ENCODE measurements around the gene CDH4.

Gene CDH4

DNA sequence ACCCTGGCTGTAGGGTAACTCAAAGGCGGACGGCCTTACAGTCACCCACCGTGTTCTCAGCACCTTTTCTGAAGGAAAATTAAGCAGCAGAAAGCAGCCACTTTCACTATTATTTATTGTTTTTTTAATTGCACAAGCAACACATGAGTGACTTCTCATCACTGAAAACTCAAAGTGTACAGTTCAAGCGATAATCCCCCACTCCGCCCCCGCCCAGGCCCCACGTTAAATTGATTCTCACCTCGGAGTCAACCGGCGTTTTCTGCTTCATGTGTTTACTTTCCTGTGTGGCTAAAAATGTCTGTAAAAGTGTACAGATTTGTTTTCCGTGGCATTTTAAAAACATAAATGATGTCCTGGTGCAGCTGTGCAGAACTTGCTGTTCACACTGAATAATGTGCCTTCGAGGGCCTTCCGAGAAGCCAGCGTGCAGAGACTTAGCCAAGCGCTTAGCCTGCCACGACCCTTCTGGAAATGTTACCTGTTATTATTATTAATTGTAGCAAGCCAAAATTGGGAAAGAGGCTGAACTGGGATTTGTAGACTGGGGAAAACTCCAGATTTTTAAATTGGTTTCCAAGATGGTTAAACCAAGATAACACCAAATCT is 335.7 kb downstream of the CDH4 start:
- Mint-ChIP-seq H3K36me3 (ENCODE audit: insufficient read depth) (peaks cover 1% of the 10 kb centered on the region), H3K4me1 (no peaks in the 10 kb centered on the region), H3K27me3 (no peaks in the 10 kb centered on the region), H3K4me3 (no peak overlapping the region), H3K9me3 (peaks cover 5% of the 10 kb centered on the region), H3K27ac (ENCODE audit: low read depth) (no peak overlapping the region)
- ATAC-seq (replicated peaks; ENCODE audit: extremely low read depth, poor library complexity, severe bottlenecking), result no peak
- no peak for DNase-seq (ENCODE audit: low spot score in 2 of 2)

DNA sequence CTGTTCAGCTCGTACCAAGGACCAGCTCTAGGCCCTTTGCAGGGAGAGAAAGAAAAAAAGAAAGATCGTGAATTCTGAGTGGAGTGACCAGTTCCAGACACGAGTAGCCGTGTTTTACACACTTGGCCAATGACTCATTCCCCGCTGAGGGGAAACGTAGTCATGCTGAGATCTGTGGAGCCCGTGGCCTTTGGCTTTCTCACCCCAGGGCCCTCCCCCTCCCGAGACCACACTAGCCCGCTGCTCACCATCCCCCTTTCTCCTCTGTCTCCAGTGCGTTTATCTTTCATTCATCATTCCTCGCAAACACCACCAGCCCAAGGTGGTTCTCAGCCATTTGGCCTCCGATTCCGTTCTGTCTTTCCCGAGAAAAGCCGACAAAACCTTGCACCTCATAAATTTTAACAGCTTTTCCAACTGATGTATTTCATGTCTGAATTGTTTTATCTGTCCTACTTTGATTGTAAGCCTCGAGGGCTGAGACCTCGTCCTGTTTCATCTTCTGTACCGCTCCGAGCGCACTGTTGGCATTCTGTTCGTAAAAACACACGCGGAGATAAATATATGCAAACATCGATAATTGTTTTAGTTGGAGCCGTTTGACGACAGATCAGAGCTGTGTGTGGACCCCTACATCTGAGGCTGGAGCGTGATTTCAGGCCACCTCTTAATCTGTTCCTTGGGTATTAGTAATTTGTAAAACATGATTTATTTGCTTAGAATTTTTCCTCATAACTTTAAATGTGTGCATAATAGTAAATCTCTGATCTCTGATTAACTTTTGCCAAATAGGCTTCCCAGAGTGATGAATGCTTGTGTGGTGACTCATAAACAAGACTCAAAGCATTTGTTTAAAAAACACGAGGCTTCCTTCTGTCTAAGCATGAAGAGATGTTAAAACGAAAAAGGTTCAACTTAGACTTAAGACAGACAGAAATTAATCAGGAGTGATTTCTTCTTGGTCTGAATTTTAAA is 336.6 kb downstream of the CDH4 start:
- H3K27me3 Mint-ChIP-seq, result no peaks in the 10 kb centered on the region
- no peaks in the 10 kb centered on the region for H3K36me3 Mint-ChIP-seq (ENCODE audit: insufficient read depth)
- ATAC-seq (replicated peaks; ENCODE audit: extremely low read depth, poor library complexity, severe bottlenecking) (no peak), DNase-seq (ENCODE audit: low spot score in 2 of 2) (no peak)
- peaks cover 10% of the 10 kb centered on the region for H3K9me3 Mint-ChIP-seq
- no peak overlapping the region for H3K27ac Mint-ChIP-seq (ENCODE audit: low read depth)
- no peak overlapping the region for H3K4me3 Mint-ChIP-seq
- H3K4me1 Mint-ChIP-seq, result no peaks in the 10 kb centered on the region

DNA sequence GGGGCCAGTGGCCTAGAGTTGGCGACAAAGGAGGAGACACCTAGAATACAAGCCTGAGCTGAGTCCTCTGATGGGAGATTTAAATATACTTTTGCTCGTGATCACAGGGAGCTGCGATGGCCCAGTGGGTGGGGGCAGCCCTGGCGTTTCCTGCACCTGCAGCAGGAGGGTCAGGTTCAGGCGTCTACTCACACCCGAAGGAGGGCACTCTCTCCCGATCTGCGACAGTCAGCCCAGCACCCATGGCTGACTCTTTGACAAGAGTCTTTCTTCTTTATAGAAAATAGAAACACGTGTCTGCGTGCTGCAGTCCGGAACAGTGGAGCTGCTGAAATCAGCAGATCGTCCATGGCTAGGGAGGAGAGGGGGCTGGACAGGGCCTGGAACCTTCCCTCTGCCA is 338.2 kb downstream of the CDH4 start:
- no peak overlapping the region for H3K4me3 Mint-ChIP-seq
- DNase-seq (ENCODE audit: low spot score in 2 of 2) (no peak), ATAC-seq (replicated peaks; ENCODE audit: extremely low read depth, poor library complexity, severe bottlenecking) (no peak)
- H3K27ac Mint-ChIP-seq (ENCODE audit: low read depth), result no peak overlapping the region
- H3K4me1 Mint-ChIP-seq, result no peaks in the 10 kb centered on the region
- H3K9me3 Mint-ChIP-seq, result peaks cover 10% of the 10 kb centered on the region
- no peaks in the 10 kb centered on the region for H3K27me3 Mint-ChIP-seq
- no peaks in the 10 kb centered on the region for H3K36me3 Mint-ChIP-seq (ENCODE audit: insufficient read depth)

GRCh38 chr20:61593516-61593915 is 341.5 kb downstream of the CDH4 start:
- ATAC-seq (replicated peaks; ENCODE audit: extremely low read depth, poor library complexity, severe bottlenecking) (no peak), DNase-seq (ENCODE audit: low spot score in 2 of 2) (no peak)
- no peak overlapping the region for H3K27ac Mint-ChIP-seq (ENCODE audit: low read depth)
- no peaks in the 10 kb centered on the region for H3K27me3 Mint-ChIP-seq
- no peak overlapping the region for H3K4me3 Mint-ChIP-seq
- H3K9me3 Mint-ChIP-seq, result peaks cover 10% of the 10 kb centered on the region
- no peaks in the 10 kb centered on the region for H3K4me1 Mint-ChIP-seq
- no peaks in the 10 kb centered on the region for H3K36me3 Mint-ChIP-seq (ENCODE audit: insufficient read depth)

- ATAC-seq (replicated peaks; ENCODE audit: extremely low read depth, poor library complexity, severe bottlenecking), result no peak
- DNase-seq (ENCODE audit: low spot score in 2 of 2), result no peak
- Mint-ChIP-seq H3K4me3 (no peak overlapping the region), H3K27ac (ENCODE audit: low read depth) (no peak overlapping the region), H3K4me1 (no peaks in the 10 kb centered on the region), H3K9me3 (peaks cover 10% of the 10 kb centered on the region), H3K36me3 (ENCODE audit: insufficient read depth) (no peaks in the 10 kb centered on the region), H3K27me3 (no peaks in the 10 kb centered on the region)
Measured at GRCh38 chr20:61594198-61594597, 342.1 kb downstream of the CDH4 start.

GRCh38 chr20:61595216-61595615 is 343.2 kb downstream of the CDH4 start:
- no peak overlapping the region for H3K4me3 Mint-ChIP-seq
- no peaks in the 10 kb centered on the region for H3K27me3 Mint-ChIP-seq
- no peak for DNase-seq (ENCODE audit: low spot score in 2 of 2)
- ATAC-seq (replicated peaks; ENCODE audit: extremely low read depth, poor library complexity, severe bottlenecking), result no peak
- H3K4me1 Mint-ChIP-seq, result no peaks in the 10 kb centered on the region
- no peaks in the 10 kb centered on the region for H3K36me3 Mint-ChIP-seq (ENCODE audit: insufficient read depth)
- peaks cover 10% of the 10 kb centered on the region for H3K9me3 Mint-ChIP-seq
- H3K27ac Mint-ChIP-seq (ENCODE audit: low read depth), result no peak overlapping the region

DNA sequence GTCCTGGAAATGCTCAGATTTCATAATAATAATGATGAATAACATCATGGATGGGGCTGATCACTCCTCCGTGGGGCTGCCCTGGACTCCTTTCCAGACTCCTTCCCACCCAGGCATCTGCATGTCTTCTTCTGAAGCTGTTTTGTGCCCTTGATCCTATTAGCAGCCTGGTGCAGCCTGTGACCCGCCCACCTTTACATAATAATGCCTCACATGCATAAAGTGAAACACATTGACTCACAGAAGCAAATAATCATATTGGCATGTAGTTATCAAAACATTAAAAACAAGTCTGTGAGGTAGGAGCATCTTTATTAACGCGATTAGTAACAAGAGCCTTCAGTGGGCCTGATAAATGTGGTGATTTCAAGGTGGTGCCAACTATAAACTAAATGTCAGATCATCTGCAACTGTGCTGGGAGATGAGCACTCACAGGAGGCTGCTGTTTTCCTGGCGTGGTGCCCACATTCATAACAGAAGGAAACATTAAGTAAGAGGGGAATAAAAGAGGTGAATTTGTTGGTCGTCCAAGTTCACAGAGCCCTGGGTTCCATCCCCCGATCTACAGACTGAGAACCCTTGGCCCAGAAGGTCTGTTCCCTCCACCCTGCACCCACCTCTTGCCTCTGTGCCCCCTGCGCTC is 344.7 kb downstream of the CDH4 start:
- no peaks in the 10 kb centered on the region for H3K27me3 Mint-ChIP-seq
- DNase-seq (ENCODE audit: low spot score in 2 of 2) (no peak), ATAC-seq (replicated peaks; ENCODE audit: extremely low read depth, poor library complexity, severe bottlenecking) (no peak)
- H3K4me1 Mint-ChIP-seq, result no peaks in the 10 kb centered on the region
- no peaks in the 10 kb centered on the region for H3K36me3 Mint-ChIP-seq (ENCODE audit: insufficient read depth)
- no peak overlapping the region for H3K27ac Mint-ChIP-seq (ENCODE audit: low read depth)
- H3K4me3 Mint-ChIP-seq, result no peak overlapping the region
- peaks cover 10% of the 10 kb centered on the region for H3K9me3 Mint-ChIP-seq

- peaks cover 4% of the 10 kb centered on the region for H3K9me3 Mint-ChIP-seq
- H3K27ac Mint-ChIP-seq (ENCODE audit: low read depth), result no peak overlapping the region
- no peak for DNase-seq (ENCODE audit: low spot score in 2 of 2)
- no peaks in the 10 kb centered on the region for H3K27me3 Mint-ChIP-seq
- no peak overlapping the region for H3K4me3 Mint-ChIP-seq
- H3K4me1 Mint-ChIP-seq, result no peaks in the 10 kb centered on the region
- H3K36me3 Mint-ChIP-seq (ENCODE audit: insufficient read depth), result no peaks in the 10 kb centered on the region
- no peak for ATAC-seq (replicated peaks; ENCODE audit: extremely low read depth, poor library complexity, severe bottlenecking)
Measured at GRCh38 chr20:61597996-61598395, 345.9 kb downstream of the CDH4 start.

- ATAC-seq (replicated peaks; ENCODE audit: extremely low read depth, poor library complexity, severe bottlenecking) (no peak), DNase-seq (ENCODE audit: low spot score in 2 of 2) (no peak)
- H3K9me3 Mint-ChIP-seq, result no peaks in the 10 kb centered on the region
- no peak overlapping the region for H3K27ac Mint-ChIP-seq (ENCODE audit: low read depth)
- no peaks in the 10 kb centered on the region for H3K36me3 Mint-ChIP-seq (ENCODE audit: insufficient read depth)
- H3K4me1 Mint-ChIP-seq, result no peaks in the 10 kb centered on the region
- no peaks in the 10 kb centered on the region for H3K27me3 Mint-ChIP-seq
- no peak overlapping the region for H3K4me3 Mint-ChIP-seq
Measured at GRCh38 chr20:61598586-61598985, 346.5 kb downstream of the CDH4 start.

DNA sequence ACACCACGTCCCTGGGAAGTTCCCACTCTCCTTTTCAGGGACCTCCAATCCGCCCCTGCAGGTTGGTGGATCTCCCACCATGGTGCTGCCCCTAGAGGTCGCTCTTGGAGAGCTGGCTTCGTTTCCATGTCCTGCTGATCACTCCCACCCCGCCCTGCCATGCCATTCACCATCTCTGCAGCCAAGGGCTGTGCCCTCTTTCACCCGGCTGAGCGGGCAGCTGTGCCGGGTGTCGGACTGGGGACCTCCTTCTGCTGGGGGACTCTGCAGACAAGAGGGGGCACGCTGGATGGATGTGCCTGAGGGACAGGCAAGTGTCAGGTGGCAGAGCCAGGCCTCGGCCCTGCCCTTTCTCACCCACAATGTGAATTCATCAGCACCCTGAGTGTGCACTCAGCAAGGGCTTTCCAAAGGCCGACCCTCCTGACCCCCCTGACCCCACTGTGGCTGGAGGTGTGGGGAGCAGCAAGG is 347.0 kb downstream of the CDH4 start:
- no peaks in the 10 kb centered on the region for H3K4me1 Mint-ChIP-seq
- no peaks in the 10 kb centered on the region for H3K36me3 Mint-ChIP-seq (ENCODE audit: insufficient read depth)
- H3K9me3 Mint-ChIP-seq, result no peaks in the 10 kb centered on the region
- no peak overlapping the region for H3K4me3 Mint-ChIP-seq
- ATAC-seq (replicated peaks; ENCODE audit: extremely low read depth, poor library complexity, severe bottlenecking) (no peak), DNase-seq (ENCODE audit: low spot score in 2 of 2) (no peak)
- H3K27ac Mint-ChIP-seq (ENCODE audit: low read depth), result no peak overlapping the region
- no peaks in the 10 kb centered on the region for H3K27me3 Mint-ChIP-seq

GRCh38 chr20:61599541-61599992 is 347.5 kb downstream of the CDH4 start:
- Mint-ChIP-seq H3K9me3 (no peaks in the 10 kb centered on the region), H3K4me3 (no peak overlapping the region), H3K4me1 (no peaks in the 10 kb centered on the region), H3K27ac (ENCODE audit: low read depth) (no peak overlapping the region), H3K27me3 (no peaks in the 10 kb centered on the region), H3K36me3 (ENCODE audit: insufficient read depth) (no peaks in the 10 kb centered on the region)
- ATAC-seq (replicated peaks; ENCODE audit: extremely low read depth, poor library complexity, severe bottlenecking) (no peak), DNase-seq (ENCODE audit: low spot score in 2 of 2) (no peak)

- H3K27ac Mint-ChIP-seq (ENCODE audit: low read depth), result no peak overlapping the region
- no peak for DNase-seq (ENCODE audit: low spot score in 2 of 2)
- H3K4me1 Mint-ChIP-seq, result no peaks in the 10 kb centered on the region
- H3K36me3 Mint-ChIP-seq (ENCODE audit: insufficient read depth), result no peaks in the 10 kb centered on the region
- no peaks in the 10 kb centered on the region for H3K9me3 Mint-ChIP-seq
- no peaks in the 10 kb centered on the region for H3K27me3 Mint-ChIP-seq
- no peak overlapping the region for H3K4me3 Mint-ChIP-seq
- ATAC-seq (replicated peaks; ENCODE audit: extremely low read depth, poor library complexity, severe bottlenecking), result no peak
Measured at GRCh38 chr20:61600016-61600415, 348.0 kb downstream of the CDH4 start.

All from central memory CD8-positive, alpha-beta T cell (primary cell).